K562 (cell line): ENCODE measurements around the gene HBP1. TPM values are rescaled to one million over a fixed set of nuclear protein-coding genes. Genes with fewer than 3 reads are reported as not detected.

Experiments
- CHD1 ChIP-seq: fragments of 200-600 bp; sonication (generic); IDR thresholded peaks from one replicate; pipeline ENCODE4 v1.6.1; 2012; ENCODE audit warnings: mild to moderate bottlenecking, moderate library complexity, low read length, inconsistent platforms
- ESRRA ChIP-seq: fragments of 450-650 bp; IDR thresholded peaks from 2 replicates; pipeline ENCODE4 v1.6.1; 2014; ENCODE audit warnings: low read depth, mild to moderate bottlenecking, moderate library complexity, borderline replicate concordance
- ETS1 ChIP-seq: conservative IDR thresholded peaks from 2 replicates; pipeline ENCODE4 v1.6.1; 2011; ENCODE audit warnings: low read depth, mild to moderate bottlenecking, low read length; ENCODE audit not compliant: control insufficient read depth
- GTF3C2 ChIP-seq: IDR thresholded peaks from 3 replicates; pipeline ENCODE4 v1.6.1; 2011; ENCODE audit warnings: borderline replicate concordance, mild to moderate bottlenecking, moderate library complexity; ENCODE audit not compliant: insufficient read length; ENCODE audit errors: extremely low read depth
- HDAC6 ChIP-seq: IDR thresholded peaks from 2 replicates; pipeline ENCODE4 v1.6.1; 2012; ENCODE audit warnings: low read depth, mild to moderate bottlenecking, control low read depth, inconsistent platforms, low read length, moderate library complexity
- KAT8 ChIP-seq: fragments of 450-650 bp; IDR thresholded peaks from 2 replicates; pipeline ENCODE4 v1.6.1; 2016; ENCODE audit warnings: low read depth, mild to moderate bottlenecking
- NR2C1 ChIP-seq, 2 experiments: fragments of 450-650 bp; IDR thresholded peaks; 2 replicates each; pipeline ENCODE4 v1.6.1; 2017; ENCODE audit warnings: mild to moderate bottlenecking in 2 of 2, antibody characterized with exemption in 1 of 2, inconsistent platforms in 1 of 2, missing compliant biosample characterization in 1 of 2, missing genetic modification characterization in 1 of 2
- PURB ChIP-seq: sonication (generic); formaldehyde crosslinking; IDR thresholded peaks from 2 replicates; pipeline ENCODE4 v1.9.0; 2021; ENCODE audit warnings: low read depth, mild to moderate bottlenecking, missing genetic modification reagents
- PYGO2 ChIP-seq: fragments of 450-650 bp; IDR thresholded peaks from 2 replicates; pipeline ENCODE4 v1.6.1; 2016; ENCODE audit warnings: mild to moderate bottlenecking, missing genetic modification characterization, moderate library complexity, missing compliant biosample characterization
- RNF2 ChIP-seq: sonication (generic); IDR thresholded peaks from 2 replicates; pipeline ENCODE4 v1.6.1; 2016
- SMARCE1 ChIP-seq: fragments of 450-650 bp; IDR thresholded peaks from 2 replicates; pipeline ENCODE4 v1.7.1; 2016; ENCODE audit warnings: mild to moderate bottlenecking
- ZNF696 ChIP-seq: fragments of 250-450 bp; sonication (Bioruptor Pico); conservative IDR thresholded peaks from 2 replicates; pipeline ENCODE4 v1.4.0; 2020; ENCODE audit warnings: mild to moderate bottlenecking, moderate library complexity
- polyA plus RNA-seq, 8 experiments: library from polyadenylated mRNA; depleted of rRNA in 4 of 8; stranded (reverse) in 5 of 8; unstranded in 3 of 8; fragments of >200 nt; fragmentation: Nextera tagmentation in 2 of 8; fragmentation: Illumina TruSeq in 1 of 8; extraction: Ambion mirVana in 2 of 8; extraction: Trizol in 1 of 8; gene quantifications; 2 replicates each; pipeline versions ENCODE4 v1.2.1 to v1.2.3, GENCODE V29; 2011 to 2014; ENCODE audit warnings: inconsistent platforms in 1 of 8, missing spikeins in 1 of 8
- total RNA-seq, 7 experiments: library from RNA; depleted of rRNA in 6 of 7; stranded (reverse); fragments of >200 nt in 6 of 7; fragmentation: Illumina TruSeq in 2 of 7; extraction: Trizol in 2 of 7; gene quantifications; 2 replicates each; pipeline versions ENCODE4 v1.2.1 to v1.2.3, GENCODE V29; 2011 to 2021; ENCODE audit warnings: low replicate concordance in 1 of 7

HBP1 gene
- total and polyA plus RNA-seq, 9 of the 15 experiments (the other 6 are each of a cell fraction or from before 2014, with no cell fraction given) = 18.7 to 59.9 (median 27.0) TPM

DNA sequence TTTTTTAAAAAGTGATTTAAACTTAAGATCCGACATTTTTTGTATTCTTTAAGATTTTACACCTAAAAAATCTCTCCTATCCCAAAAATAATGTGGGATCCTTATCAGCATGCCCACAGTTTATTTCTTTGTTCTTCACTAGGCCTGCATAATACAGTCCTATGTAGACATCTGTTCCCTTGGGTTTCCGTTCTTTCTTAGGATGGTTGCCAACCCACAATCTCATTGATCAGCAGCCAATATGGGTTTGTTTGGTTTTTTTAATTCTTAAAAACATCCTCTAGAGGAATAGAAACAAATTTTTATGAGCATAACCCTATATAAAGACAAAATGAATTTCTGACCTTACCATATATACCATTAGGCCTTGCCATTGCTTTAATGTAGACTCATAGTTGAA lies 8.4 kb upstream of the HBP1 start (continued):
- TF ChIP-seq GTF3C2 (no peak), HDAC6 (no peak), RNF2 (no peak), PYGO2 (tag) (no peak), NR2C1 (IDR thresholded peaks at IDR 0.05) (no peak), NR2C1 (tag; IDR thresholded peaks at IDR 0.05) (no peak), KAT8 (no peak), SMARCE1 (no peak), ESRRA (no peak), CHD1 (no peak), ZNF696 (CRISPR knock-in tag) (no peak), ETS1 (no peak), PURB (CRISPR knock-in tag) (no peak)
